H9 (cell line): ENCODE results near the gene PCDH9. TPM values are rescaled to one million over a fixed set of nuclear protein-coding genes. Genes with fewer than 3 reads are reported as not detected.

Source experiments
- DNase-seq: peaks from one replicate; pipeline ENCODE4 v3.0.0-alpha.2; 2017
- H2AFZ ChIP-seq: one replicate; pipeline ENCODE4 v1.6.1; 2013; ENCODE audit warnings: mild to moderate bottlenecking, low read length, control low read depth, moderate library complexity
- H2AK5ac ChIP-seq: 2 replicates; pipeline ENCODE4 v1.6.1; 2013; ENCODE audit warnings: low read length, control low read depth, mixed read lengths; ENCODE audit not compliant: insufficient read length
- H2BK120ac ChIP-seq: one replicate; pipeline ENCODE4 v1.6.1; 2013; ENCODE audit warnings: low read depth, mild to moderate bottlenecking, low read length, control low read depth, inconsistent platforms; ENCODE audit not compliant: poor library complexity, severe bottlenecking
- H2BK12ac ChIP-seq: 2 replicates; pipeline ENCODE4 v1.6.1; 2013; ENCODE audit warnings: low read length, control low read depth, mixed read lengths, low read depth; ENCODE audit not compliant: insufficient read length
- H2BK15ac ChIP-seq: 2 replicates; pipeline ENCODE4 v1.6.1; 2013; ENCODE audit warnings: low read depth, low read length, control low read depth
- H2BK20ac ChIP-seq: one replicate; pipeline ENCODE4 v1.6.1; 2013; ENCODE audit warnings: low read depth, mild to moderate bottlenecking, low read length, control low read depth, inconsistent platforms; ENCODE audit not compliant: poor library complexity, severe bottlenecking
- H2BK5ac ChIP-seq: 2 replicates; pipeline ENCODE4 v1.6.1; 2013; ENCODE audit warnings: low read length, control low read depth, mixed read lengths; ENCODE audit not compliant: insufficient read length
- H3K14ac ChIP-seq: 2 replicates; pipeline ENCODE4 v1.6.1; 2013; ENCODE audit warnings: low read length, control low read depth; ENCODE audit not compliant: insufficient read depth
- H3K18ac ChIP-seq: 2 replicates; pipeline ENCODE4 v1.6.1; 2013; ENCODE audit warnings: low read depth, mild to moderate bottlenecking, mixed read lengths, low read length, control low read depth; ENCODE audit not compliant: insufficient read length
- H3K23ac ChIP-seq: 2 replicates; pipeline ENCODE4 v1.6.1; 2013; ENCODE audit warnings: low read length, control low read depth, mixed read lengths, low read depth; ENCODE audit not compliant: insufficient read length
- H3K23me2 ChIP-seq: 2 replicates; pipeline ENCODE4 v1.6.1; 2013; ENCODE audit warnings: low read depth, mild to moderate bottlenecking, mixed read lengths, low read length, control low read depth; ENCODE audit not compliant: insufficient read length, poor library complexity, severe bottlenecking
- H3K27ac ChIP-seq: 2 replicates; pipeline ENCODE4 v1.5.1; 2013; ENCODE audit warnings: low read length, control low read depth, mixed read lengths, low read depth; ENCODE audit not compliant: insufficient read length
- H3K27me3 ChIP-seq: 2 replicates; pipeline ENCODE4 v1.6.1; 2013; ENCODE audit warnings: low read length, control low read depth, inconsistent platforms; ENCODE audit not compliant: insufficient read depth
- H3K4ac ChIP-seq: 2 replicates; pipeline ENCODE4 v1.6.1; 2013; ENCODE audit warnings: low read depth, mild to moderate bottlenecking, control low read depth, inconsistent platforms, low read length, moderate library complexity
- H3K4me1 ChIP-seq: 2 replicates; pipeline ENCODE4 v1.6.1; 2013; ENCODE audit warnings: low read length, control low read depth, inconsistent platforms; ENCODE audit not compliant: insufficient read depth
- H3K4me2 ChIP-seq: 2 replicates; pipeline ENCODE4 v1.6.1; 2013; ENCODE audit warnings: low read length, control low read depth, mixed read lengths; ENCODE audit not compliant: insufficient read length, insufficient read depth
- H3K56ac ChIP-seq: 2 replicates; pipeline ENCODE4 v1.6.1; 2013; ENCODE audit warnings: low read depth, mild to moderate bottlenecking, mixed read lengths, low read length, control low read depth; ENCODE audit not compliant: insufficient read length
- H3K79me1 ChIP-seq: 2 replicates; pipeline ENCODE4 v1.6.1; 2013; ENCODE audit warnings: low read depth, mild to moderate bottlenecking, moderate library complexity, low read length, control low read depth, inconsistent platforms; ENCODE audit not compliant: insufficient read depth, poor library complexity, severe bottlenecking
- H3K79me2 ChIP-seq: 2 replicates; pipeline ENCODE4 v1.6.1; 2013; ENCODE audit warnings: low read length, control low read depth, inconsistent platforms; ENCODE audit not compliant: insufficient read depth
- H3K9ac ChIP-seq: 2 replicates; pipeline ENCODE4 v1.6.1; 2013; ENCODE audit warnings: low read length, control low read depth, mixed read lengths; ENCODE audit not compliant: insufficient read length; ENCODE audit errors: extremely low read depth
- H3K9me3 ChIP-seq: one replicate; pipeline ENCODE4 v1.6.1; 2013; ENCODE audit warnings: low read depth, low read length, inconsistent platforms; ENCODE audit not compliant: control insufficient read depth
- H3T11ph ChIP-seq: one replicate; pipeline ENCODE4 v1.6.1; 2013; ENCODE audit warnings: mild to moderate bottlenecking, low read length, control low read depth, inconsistent platforms
- H4K20me1 ChIP-seq: one replicate; pipeline ENCODE4 v1.6.1; 2013; ENCODE audit not compliant: control insufficient read depth, insufficient read length, insufficient read depth
- H4K5ac ChIP-seq: 2 replicates; pipeline ENCODE4 v1.6.1; 2013; ENCODE audit warnings: low read depth, mild to moderate bottlenecking, mixed read lengths, low read length, control low read depth; ENCODE audit not compliant: insufficient read length
- H4K8ac ChIP-seq: replicated peaks from 2 replicates; pipeline ENCODE4 v1.6.1; 2013; ENCODE audit warnings: low read length, control low read depth, mixed read lengths, low read depth; ENCODE audit not compliant: insufficient read length
- H4K91ac ChIP-seq: 2 replicates; pipeline ENCODE4 v1.6.1; 2013; ENCODE audit warnings: low read depth, mild to moderate bottlenecking, moderate library complexity, mixed read lengths, low read length, control low read depth; ENCODE audit not compliant: insufficient read length
- H3K27ac Mint-ChIP-seq, 3 experiments: 2 replicates in 2 of 3; 3 replicates in 1 of 3; pipeline ENCODE4 v1.8.0; 2020 to 2021; ENCODE audit warnings: mixed read lengths in 3 of 3, mild to moderate bottlenecking in 1 of 3, moderate library complexity in 1 of 3
- H3K27me3 Mint-ChIP-seq: 2 replicates; pipeline ENCODE4 v1.8.0; 2021; ENCODE audit warnings: low read depth, mild to moderate bottlenecking, moderate library complexity, mixed read lengths
- H3K36me3 Mint-ChIP-seq, 3 experiments: 2 replicates in 2 of 3; 3 replicates in 1 of 3; pipeline ENCODE4 v1.8.0; 2020 to 2021; ENCODE audit warnings: low read depth in 3 of 3, mixed read lengths in 3 of 3; ENCODE audit not compliant: insufficient read depth in 1 of 3
- H3K4me1 Mint-ChIP-seq, 2 experiments: 2 replicates each; pipeline ENCODE4 v1.8.0; 2020; ENCODE audit warnings: mixed read lengths in 2 of 2
- H3K4me3 Mint-ChIP-seq, 2 experiments: 2 replicates in 1 of 2; 3 replicates in 1 of 2; pipeline ENCODE4 v1.8.0; 2020 to 2021; ENCODE audit warnings: mild to moderate bottlenecking in 2 of 2, mixed read lengths in 2 of 2, moderate library complexity in 1 of 2
- H3K9me3 Mint-ChIP-seq, 2 experiments: 2 replicates in 1 of 2; 3 replicates in 1 of 2; pipeline ENCODE4 v1.8.0; 2020; ENCODE audit warnings: mild to moderate bottlenecking in 2 of 2, mixed read lengths in 2 of 2, moderate library complexity in 1 of 2
- CTCF ChIP-seq: fragments of 200-600 bp; sonication (generic); conservative IDR thresholded peaks from 3 replicates; pipeline ENCODE4 v1.8.0; 2021; ENCODE audit warnings: antibody characterized with exemption, mild to moderate bottlenecking
- WGBS: extraction: QIAGEN DNeasy Blood & Tissue Kit; methylation state at CpG from one replicate; pipeline ENCODE4 v1.1.7; 2013; ENCODE audit warnings: missing lambda C conversion rate, low lambda C conversion rate, mixed read lengths; ENCODE audit not compliant: insufficient read length; ENCODE audit errors: extremely low coverage; 5-methylcytosine and 5-hydroxymethylcytosine counted together
- total RNA-seq: library from RNA; stranded (reverse); gene quantifications from 2 replicates; pipeline ENCODE4 v1.2.1, GENCODE V29; 2021

The PCDH9 gene
- total RNA-seq, 1 experiment from 2014 or later = 0.11 TPM

DNA sequence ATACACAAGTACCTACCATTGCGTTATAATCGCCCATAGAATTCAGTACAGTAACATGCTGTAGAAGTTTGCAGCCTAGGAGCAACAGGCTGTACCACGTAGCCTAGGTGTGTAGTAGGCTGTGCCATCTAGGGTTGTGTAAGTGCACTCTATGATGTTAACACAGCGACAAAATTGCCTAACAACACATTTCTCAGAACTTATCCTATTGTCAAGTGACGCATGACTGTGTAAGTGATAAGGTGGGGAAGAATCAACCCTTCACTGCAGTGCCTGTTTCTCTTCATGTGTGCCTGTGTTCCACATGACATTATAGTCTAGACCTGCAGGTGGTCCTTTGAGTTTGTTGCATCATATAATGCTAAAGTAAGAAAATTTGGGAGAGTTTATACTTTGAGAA is 94.0 kb downstream of the PCDH9 start:
- Histone ChIP-seq H3K4me2 (no peak overlapping the region), H3K79me2 (no peaks in the 10 kb centered on the region), H3K56ac (no peak overlapping the region), H3T11ph (no peak overlapping the region), H2AFZ (no peak overlapping the region), H2BK5ac (no peak overlapping the region), H3K79me1 (no peaks in the 10 kb centered on the region), H4K5ac (no peak overlapping the region), H2BK15ac (no peak overlapping the region), H3K14ac (no peak overlapping the region), H3K9me3 (no peaks in the 10 kb centered on the region), H2AK5ac (no peak overlapping the region), H4K8ac (no peak overlapping the region), H3K4ac (no peak overlapping the region), H4K91ac (no peak overlapping the region), H2BK12ac (no peak overlapping the region), H3K23ac (no peak overlapping the region), H2BK20ac (no peak overlapping the region), H3K23me2 (no peaks in the 10 kb centered on the region), H3K27me3 (no peaks in the 10 kb centered on the region), H3K18ac (no peak overlapping the region), H3K9ac (no peak overlapping the region), H3K4me1 (no peaks in the 10 kb centered on the region), H3K27ac (no peak overlapping the region), H4K20me1 (no peaks in the 10 kb centered on the region), H2BK120ac (no peak overlapping the region)
- WGBS = no CpG with 5 or more reads among the region's 5 CpGs
- Mint-ChIP-seq H3K27me3 (no peaks in the 10 kb centered on the region), H3K4me1 (peaks cover 4% of the 10 kb centered on the region in 2 experiments), H3K4me3 (no peak overlapping the region), H3K36me3 (no peaks in the 10 kb centered on the region; a peak in 1 of 7 replicates), H3K9me3 (no peaks in the 10 kb centered on the region), H3K27ac (no peak overlapping the region)
- no peak for TF ChIP-seq CTCF
- DNase-seq = no peak
